ENCODE results near the gene SYNM.
A peak's percentile ranks its signal among the peaks of the same experiment; 100 is the strongest.

Gene SYNM

DNA sequence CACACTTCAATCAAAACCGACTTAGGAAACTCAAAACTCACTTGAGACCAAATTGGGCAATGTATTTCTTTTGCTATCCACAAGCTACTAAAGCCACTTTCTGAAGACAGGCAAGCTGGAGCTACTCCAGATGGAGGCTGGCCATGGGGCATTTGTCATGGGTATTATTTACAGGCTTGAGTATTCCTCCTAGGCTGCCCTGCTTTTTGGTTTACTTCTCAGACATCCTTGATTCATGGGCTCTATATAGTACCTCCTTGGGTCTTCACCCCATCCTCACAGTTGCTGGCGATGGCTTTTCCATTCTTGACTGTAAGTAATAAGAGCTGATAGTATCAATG, 18.6 kb upstream of the SYNM start:
- no peak for DNase-seq

DNA sequence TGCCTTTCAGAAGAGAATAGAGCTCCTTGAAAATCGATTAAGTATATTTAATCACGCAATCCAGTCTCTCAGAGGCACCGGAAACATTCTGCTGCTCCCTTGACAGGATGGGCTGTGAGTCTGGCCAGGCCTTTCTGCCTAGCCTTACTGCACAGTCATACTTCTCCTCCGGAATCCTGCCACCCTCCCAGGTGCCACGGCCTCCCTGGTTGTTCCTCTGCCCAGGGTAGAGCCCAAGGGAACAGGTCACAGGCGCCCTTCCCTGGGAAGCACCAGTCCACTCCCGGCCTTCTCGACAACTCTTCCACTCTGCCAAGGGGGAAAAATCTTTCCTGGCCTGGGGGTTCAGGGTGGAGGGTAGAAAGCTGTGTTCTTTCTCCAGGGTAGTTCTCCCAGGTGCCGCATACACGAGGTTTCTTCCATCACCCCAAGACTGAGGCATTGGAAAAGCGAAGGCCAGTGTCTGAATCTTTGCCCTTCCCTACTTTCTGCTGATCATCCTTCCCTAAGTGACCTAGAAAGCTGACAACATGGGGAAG, 17.4 kb upstream of the SYNM start:
- no peak for DNase-seq

DNA sequence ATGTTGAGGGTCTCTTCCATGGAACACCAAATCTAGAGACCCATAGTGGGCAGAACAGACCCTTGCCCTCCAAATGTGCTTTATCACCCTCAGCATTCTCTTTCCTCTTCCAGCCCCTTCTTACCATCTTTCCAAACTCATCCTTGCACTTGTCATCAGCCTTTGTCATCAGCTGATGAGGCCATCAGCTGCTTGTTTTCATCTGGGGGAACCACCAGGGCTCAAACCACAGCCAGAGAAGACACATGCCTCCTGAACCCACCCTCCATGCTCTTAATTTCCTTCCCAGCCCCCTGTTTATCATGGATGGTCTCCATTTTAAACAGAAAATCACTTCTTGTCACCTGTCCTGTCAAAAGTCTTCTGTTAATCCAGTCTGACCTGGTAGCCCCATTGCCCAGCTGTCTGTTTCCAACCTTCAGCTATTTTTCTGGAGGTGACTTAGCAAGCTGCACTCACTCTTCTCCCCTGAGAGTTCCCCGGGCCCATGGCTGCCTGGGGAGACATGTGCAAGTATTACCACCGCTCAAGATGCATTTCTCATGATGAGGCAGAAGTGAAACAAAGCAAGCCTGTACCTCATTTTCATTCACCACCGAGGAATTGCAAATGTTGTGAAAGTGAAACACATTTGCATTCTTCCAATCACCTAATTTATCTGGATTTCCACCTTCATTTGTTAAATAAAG, 14.7 kb upstream of the SYNM start:
- peak; percentile 54 for DNase-seq

DNA sequence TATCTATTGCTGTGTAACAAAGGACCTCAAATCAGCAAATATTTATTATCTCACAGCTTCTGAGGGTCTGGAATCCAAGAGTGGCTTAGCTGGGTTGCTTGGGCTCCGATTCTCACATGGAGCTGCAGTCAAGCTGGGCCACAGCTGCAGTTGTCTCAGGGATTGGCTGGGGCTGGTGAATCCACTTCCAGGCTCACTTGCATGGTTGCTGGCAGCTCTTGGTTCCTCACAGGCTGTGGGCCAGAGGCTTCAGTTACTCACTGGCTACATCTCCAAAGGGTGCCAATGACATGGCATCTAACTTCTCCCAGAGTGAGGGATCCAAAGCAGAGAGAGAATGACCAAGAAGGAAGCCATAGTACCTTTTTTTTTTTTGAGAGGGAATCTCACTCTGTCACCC, 13.9 kb upstream of the SYNM start:
- DNase-seq: no peak

DNA sequence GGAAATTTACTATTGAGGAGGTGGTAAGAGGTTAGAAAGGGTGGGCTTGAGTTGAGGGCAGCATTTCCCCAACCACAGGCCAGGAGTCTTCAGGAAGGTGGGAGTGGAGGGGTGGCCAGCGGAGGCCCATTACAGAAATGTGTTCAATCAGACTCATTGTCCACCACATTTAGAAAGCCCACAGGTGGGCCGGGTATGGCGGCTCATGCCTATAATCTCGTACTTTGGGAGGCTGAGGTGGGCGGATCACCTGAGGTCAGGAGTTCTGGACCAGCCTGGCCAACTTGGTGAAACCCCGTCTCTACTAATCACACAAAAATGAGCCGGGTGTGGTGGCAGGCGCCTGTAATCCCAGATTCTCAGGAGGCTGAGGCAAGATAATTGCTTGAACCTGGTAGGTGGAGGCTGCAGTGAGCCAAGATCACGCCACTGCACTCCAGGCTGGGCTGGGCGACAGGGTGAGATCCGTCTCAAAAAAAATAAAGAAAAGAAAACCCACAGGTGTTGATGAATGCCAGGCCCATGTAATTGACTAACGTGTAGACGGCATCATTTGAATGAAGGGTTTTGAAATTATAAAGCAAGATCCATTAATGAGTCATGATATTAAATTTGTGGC, 12.2 kb upstream of the SYNM start:
- no peak for DNase-seq

DNA sequence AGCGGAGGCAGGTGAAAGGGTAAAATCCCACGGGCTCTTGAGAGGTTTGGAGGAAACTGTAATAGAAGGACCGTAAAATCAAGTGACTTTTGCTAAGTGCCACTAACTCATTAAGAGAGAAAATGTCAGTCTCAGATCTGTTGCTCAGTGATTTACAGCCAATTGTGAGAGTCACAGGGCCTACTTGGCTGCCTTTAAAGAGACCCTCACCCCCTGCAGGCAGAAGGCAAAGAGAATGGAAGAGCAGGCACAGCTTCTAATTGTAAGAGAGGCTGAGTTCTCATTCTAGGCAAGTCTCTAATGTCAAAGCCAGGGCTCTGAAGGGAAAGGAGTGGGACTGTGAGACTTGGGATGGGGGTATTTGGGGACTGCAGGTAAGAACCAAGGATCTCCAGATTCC, 9.3 kb upstream of the SYNM start:
- no peak for DNase-seq

DNA sequence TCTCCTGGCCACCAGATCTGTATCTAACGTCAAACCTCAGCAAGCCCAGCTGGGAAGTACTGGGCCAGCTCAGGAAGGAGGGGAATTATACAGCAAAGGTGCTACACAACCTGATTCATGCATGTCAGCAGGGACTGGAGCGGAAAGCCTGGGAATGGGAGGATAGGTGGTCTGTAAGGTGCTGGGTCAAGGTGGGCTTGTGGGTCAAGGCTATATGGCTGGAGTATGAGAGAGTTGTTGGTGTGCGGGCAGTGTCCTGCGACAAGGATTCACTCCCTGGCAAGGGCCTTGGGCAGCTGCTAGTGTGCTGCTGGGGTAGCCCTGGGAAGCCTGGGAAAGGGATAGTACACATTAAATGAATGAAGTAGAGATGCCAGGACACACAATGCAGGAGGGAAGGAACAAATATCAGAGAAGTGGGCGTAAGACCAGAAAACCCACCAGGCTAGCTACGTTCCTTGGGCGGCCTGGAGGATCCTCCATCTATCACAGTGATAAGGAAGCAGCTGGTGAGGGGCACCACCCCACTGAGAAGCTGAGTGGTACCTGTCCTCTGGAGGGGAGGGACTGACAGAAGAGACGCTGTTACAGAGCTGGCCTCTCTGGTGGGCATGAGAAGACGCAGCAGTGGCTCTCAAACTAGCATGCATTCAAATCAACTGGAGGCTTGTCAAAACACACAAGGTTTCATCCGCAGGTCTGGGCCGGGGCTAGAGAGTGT, 8.5 kb upstream of the SYNM start:
- no peak for DNase-seq

DNA sequence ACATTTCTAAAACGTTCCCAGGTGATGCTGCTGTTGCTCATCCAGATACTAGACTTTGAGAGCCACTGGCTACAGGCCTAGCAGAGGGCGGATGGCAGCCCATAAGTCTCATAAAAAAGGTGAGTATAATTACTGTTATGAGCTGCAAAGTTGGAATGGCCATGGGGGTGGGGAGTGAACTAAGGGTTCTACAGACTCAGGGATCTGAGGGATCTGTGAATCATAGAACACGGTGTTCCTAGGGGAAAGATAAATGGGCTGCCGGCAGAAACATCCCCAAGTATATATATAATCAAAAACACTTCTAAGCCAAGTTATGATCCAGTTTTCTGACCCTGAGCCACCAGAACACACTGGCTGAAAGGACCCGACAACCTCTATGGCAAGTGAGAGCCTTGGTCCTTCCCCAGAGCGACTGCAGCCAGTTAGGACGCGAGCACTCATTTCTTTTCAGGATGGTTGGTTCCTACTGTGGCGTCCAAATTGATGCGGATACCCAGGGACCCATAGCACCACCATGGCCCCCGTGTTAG, 7.9 kb upstream of the SYNM start:
- no peak for DNase-seq

DNA sequence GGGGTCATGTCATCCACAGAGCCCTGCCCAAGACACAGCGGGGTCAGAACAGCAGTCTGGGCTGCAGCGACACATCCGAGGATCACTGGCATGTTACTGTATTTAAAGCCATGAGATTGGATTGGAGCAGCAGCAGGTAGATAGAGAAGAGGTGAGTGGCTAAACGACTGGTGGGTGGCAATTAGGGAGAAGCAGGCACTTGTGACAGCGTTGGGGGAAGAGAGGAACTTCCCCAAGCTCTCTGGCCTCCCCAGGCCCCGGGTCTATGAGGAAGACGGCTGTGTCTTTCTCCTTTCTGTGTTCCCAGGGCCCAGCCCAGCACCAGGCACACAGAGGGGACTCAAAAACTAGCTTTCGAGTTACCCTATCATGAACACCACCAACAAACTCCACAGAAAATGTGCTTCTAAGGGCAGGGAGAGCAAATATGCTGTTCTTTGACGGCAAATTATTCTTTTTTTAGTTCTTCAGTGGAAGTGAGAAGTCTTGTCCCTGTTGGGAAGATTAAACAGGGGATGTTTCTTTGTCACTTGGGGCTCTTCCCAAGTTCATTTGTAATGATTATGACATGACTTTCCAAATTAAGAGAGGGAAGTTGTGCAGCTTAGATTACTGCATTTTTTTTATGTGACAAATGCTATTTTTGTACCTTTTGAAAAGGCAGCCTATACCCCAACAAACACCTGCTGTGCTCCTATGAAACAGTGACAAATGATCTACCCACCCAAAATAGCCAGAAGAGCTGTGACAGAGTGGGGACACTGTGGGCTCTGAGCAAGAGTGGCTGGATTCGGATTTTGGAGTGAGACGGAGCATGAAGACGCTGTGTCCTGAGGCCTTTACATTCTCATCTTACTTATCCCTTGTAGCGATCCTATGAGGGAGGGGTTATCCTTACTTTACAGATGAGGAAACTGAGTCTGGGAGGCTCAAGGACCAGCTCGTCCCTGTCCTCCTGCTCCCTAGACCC, 7.2 kb upstream of the SYNM start:
- DNase-seq: no peak

DNA sequence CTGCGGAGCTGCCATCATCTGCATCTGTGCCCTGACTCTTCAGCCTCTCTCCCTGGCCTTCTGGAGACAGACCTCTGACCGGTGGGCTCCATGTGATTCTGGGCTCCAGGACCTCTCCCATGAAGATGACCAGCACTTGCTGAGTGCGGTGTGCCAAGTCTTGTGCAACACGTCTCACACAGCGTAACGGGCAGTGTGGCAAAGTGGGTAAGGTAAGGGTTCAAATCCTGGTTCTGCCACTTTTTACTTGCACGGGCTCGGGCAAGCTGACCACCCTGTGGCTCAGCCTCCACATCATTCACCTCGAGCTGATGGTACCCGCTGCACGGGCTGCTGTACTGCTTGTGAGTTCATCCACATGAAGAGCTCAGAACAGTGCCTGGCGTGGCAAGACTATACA, 6.5 kb upstream of the SYNM start:
- no peak for DNase-seq

DNA sequence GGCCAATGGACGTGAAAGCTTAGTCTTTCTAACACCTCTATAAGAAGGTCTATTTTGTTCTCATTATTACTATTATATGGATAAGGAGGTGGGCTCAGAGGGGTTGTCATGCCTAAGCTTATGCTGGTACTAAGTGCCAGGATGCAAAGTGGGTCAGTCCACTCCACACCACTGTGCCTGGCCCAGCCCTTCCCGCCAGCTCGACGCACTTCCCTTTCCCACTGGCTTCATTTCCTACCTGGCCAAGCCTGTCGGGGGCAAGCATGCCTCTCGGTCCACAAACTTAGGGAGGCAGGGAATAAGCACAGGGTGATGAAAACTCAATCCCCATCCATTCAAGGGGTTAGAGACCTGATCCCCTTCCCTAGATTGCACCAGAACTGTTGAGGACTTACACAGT, 5.9 kb upstream of the SYNM start:
- DNase-seq: no peak

DNA sequence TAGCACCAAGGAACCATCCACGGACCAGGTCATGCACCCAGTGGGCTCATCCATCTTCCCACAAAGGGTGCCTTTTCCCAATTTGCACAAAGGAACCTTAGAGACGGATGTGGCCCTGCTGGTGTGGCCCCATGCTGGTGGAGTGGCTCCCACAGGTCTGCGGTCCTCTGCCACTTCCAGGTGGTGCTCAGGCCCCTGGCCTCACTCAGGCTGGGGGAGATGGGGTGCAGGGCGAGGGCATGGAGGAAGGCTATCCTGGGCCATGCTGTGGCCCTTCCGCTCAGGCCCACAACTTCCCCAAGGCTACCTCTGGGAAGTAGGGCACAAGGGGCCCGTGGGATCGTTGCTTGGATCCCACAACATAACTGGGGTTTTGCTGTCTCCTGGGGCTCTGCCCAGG, 5.2 kb upstream of the SYNM start:
- DNase-seq: no peak

DNA sequence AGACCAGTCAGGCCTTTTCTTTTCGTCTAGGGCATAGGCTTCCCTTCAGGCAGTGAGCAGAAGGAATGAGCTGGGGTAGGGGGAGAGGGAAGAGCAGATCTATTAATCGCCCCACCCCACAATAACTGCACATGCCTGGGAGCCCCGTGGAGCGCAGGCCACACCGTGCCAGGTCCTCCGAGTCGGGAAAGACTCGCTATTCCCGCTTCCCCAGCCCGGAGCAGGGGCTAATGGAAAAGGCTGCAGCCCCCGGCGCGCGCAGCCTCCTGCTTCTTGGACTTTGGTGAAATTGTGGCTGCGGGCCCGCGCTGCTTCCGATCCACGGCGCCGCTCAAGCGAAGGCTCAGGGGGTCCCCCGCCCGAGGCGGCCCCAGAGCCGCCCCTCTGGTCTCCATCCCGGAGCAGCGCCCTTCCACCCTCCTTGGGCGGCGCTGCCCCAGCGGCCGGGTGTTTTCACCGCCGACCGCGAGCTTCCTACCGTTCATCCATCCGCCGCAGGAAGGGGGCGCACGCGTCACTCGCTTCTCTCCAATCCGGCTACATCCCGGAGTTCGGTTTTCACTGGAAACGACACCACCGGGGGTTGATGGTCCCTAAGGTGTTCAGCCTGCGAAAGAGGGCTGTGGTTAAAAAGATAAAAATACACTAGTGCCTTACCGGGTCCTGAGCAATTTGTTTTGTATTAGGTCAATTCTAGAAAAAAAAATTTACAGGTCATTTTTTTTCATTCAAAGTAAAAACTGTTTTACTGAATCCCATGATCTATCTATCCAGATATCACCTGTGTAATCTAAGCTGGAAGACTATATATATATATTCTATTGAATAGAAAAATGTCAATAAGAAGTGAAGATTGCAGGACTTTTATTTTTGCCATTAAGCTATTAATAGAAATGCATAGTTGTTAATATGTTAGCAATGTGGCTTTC, 4.4 kb upstream of the SYNM start:
- DNase-seq: peak; percentile 92

DNA sequence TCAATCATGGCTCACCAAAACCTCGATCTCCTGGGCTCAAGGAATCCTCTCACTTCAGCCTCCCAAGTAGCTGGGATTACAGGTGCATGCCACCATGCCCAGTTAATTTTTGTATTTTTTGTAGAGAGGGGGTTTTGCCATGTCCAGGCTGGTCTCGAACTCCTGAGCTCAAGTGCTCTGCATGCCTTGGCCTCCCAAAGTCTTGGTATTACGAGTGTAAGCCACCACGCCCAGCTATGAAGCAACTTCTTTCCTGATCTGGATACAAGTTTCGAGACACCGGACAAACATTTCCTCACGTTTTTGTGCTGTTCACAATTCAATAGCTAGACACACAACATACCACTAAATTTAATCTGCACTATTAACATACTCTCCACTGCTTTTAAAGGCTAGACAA, 3.4 kb upstream of the SYNM start:
- DNase-seq: no peak

DNA sequence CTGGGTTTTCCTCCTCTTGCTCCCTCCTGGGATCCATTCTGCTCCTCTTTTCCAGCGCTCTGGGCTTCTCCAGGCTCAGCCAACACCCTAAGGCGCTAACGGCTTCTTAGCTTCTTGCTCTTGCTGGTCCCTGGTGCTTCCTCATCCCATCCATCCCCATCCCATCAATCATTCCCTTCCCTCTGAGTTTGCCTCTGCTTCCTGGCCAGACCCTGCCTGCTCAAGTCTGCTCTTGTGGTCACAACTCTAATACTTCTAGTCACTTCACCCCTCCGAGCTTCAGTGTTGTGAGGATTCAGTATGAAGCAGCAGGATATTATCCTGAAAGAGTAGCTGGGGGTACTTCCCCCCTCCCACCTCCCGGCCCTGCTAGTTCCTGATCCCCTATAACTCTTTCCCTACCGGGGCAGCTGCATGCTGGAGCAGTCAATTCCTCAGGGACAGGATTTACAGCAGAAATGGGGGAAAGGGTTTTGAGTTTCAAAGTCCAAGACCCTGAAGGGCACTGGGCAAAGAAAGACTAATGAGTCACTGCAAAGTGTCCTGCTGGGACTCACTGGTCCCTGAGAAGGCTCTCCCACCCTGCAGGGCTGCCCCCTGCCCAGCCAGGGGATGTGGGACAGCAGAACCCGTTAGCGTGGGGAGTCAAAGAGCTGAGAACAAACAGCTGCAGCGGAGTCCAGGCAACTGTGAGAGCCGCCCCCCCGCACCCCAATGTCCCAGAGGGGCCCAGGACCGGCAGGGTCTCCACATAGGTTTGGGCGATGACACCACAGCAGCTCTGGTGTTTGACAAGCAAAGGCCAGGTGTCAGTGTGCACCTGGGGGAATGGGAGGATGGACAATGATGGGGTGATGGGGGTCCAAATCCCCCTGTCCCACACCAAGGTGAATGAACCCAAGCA, 2.3 kb upstream of the SYNM start:
- no peak for DNase-seq

DNA sequence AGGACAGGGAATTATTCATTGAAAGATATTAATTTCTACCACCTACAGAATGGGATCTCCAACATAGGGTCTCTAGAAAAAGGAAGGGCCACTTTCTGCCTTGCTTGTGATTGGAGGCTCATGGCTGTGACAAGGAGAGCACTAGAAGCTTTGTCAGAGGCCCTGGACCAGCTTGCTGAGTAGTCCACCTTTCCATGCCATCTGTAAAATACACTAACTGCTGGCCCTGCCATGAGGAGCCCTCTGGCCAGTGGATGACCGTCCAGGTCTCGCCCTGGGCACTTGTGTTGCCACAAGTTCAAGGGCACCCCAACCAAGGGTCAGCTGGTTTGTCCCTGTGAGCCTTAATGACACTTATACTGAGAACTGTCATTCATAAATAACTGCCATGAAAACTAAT, 1.6 kb upstream of the SYNM start:
- DNase-seq: no peak

DNA sequence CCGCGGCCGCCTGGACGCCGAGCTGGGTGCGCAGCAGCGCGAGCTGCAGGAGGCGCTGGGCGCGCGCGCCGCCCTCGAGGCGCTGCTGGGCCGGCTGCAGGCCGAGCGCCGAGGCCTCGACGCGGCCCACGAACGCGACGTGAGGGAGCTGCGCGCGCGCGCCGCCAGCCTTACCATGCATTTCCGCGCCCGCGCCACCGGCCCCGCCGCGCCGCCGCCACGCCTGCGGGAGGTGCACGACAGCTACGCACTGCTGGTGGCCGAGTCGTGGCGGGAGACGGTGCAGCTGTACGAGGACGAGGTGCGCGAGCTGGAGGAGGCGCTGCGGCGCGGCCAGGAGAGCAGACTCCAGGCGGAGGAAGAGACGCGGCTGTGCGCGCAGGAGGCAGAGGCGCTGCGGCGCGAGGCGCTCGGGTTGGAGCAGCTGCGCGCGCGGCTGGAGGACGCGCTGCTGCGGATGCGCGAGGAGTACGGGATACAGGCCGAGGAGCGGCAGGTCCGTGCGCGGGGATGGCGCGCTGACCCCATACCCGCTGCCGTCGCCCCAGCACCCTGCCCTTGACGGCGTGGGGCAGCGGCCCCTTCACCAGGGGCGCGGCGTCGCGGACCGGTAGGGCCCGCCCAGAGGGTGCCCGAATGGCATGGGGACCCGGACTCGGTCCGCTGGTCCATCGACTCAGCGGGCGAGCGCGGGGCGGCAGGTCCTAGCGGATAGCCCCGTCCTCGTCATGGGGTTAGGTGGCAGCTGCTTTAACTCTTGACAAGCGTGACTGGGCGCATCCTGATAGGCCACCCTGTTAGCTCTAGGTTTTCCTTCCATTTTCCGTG, 848 bp downstream of the SYNM start:
- peak; percentile 86 for DNase-seq

DNA sequence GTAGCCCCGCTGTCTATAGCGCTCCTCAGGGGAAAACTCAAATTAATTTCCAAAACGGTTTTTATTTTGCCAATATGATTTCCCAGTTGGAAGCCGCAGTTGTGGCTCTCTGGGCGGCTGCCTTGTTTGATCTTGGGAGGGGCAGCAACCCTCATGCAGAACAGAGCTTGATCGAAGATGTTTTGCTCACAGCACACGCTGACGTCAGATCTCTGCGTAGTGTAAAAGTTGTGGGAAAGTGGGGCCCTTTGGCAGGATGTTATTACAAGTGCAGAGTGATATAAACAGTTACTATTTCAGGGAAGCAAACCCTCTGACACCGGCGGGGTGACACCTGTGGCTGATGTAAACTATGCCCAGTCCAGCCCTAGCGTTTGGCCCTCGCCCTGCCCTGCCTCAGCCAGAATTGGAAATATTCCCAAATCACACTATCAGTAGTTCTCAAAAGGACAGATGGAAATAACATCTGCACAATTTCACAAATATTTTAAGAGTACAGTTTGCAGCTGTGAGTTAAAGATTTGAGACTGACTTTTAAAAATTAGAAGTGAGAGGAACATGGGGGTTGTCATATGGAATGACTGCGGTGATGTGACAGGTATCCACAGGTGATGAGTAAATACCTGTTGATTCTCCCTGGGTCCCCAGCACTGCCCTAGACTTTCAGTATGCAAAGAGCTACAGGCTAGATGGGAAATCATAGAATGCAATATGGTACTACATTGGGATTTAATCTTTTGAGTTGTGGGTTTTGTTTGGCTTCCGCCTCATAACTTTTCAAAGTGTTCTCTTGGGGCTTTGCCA, 1.7 kb downstream of the SYNM start:
- peak; percentile 39 for DNase-seq

DNA sequence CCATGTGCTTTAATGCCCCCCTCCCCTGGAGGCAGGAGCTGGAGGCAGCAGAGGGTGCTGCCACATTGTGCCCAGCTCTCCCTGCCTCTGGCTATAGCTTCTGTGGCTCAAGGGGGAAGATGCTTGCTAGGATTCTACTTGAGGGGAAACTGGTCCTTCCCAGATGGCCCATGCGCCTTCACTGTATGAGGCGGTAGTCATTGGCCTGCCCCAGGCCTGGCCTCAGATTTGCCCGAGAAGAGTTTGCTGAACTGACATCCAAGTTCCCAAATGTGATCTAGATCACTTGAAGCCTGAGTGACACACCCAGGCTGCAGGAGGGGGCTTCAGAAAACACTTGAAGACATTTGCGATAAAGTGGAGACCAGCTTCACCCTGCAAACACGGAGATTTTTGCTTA, 4.1 kb downstream of the SYNM start:
- no peak for DNase-seq
